ENCODE data around the gene GPATCH1. TPM values are rescaled to one million over a fixed set of nuclear protein-coding genes. Genes with fewer than 3 reads are reported as not detected.

Gene GPATCH1
- total and polyA plus RNA-seq, 9 of the 15 experiments (the other 6 are each of a cell fraction or from before 2014, with no cell fraction given) = 3.7 to 9.7 (median 7.7) TPM

- TF ChIP-seq ZBTB12 (CRISPR knock-in tag; IDR thresholded peaks at IDR 0.05) (0 out of 2 replicates have a peak, but pooled peaks have one; percentile 23), MYC (IDR thresholded peaks at IDR 0.05; ENCODE audit: low read depth, low read length) (no peak), MYC (CRISPR knock-in tag; IDR thresholded peaks at IDR 0.05; ENCODE audit: borderline replicate concordance, low read depth) (no peak), ZNF224 (CRISPR knock-in tag; IDR thresholded peaks at IDR 0.05) (no peak), NFXL1 (CRISPR knock-in tag; IDR thresholded peaks at IDR 0.05) (no peak), GTF2A2 (tag; IDR thresholded peaks at IDR 0.05) (no peak), ZNF780A (CRISPR knock-in tag; IDR thresholded peaks at IDR 0.05) (no peak), NUFIP1 (IDR thresholded peaks at IDR 0.05; ENCODE audit: partially characterized antibody) (no peak), RBM22 (IDR thresholded peaks at IDR 0.05; ENCODE audit: low read depth, low read length, poor library complexity, severe bottlenecking) (no peak), OTX1 (CRISPR knock-in tag; IDR thresholded peaks at IDR 0.05) (0 out of 2 replicates have a peak, but pooled peaks have one; percentile 30), ZBTB2 (IDR thresholded peaks at IDR 0.05) (peak; percentile 52; the same call in 1 of the 2 replicates), ZNF584 (CRISPR knock-in tag; IDR thresholded peaks at IDR 0.05; ENCODE audit: low read depth) (no peak), TAL1 (IDR thresholded peaks at IDR 0.05) (peak; percentile 97)
- TF ChIP-seq, protein P1, sequence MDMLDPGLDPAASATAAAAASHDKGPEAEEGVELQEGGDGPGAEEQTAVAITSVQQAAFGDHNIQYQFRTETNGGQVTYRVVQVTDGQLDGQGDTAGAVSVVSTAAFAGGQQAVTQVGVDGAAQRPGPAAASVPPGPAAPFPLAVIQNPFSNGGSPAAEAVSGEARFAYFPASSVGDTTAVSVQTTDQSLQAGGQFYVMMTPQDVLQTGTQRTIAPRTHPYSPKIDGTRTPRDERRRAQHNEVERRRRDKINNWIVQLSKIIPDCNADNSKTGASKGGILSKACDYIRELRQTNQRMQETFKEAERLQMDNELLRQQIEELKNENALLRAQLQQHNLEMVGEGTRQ (CRISPR knock-in tag; IDR thresholded peaks at IDR 0.05) = no peak
- TF ChIP-seq, protein P2, sequence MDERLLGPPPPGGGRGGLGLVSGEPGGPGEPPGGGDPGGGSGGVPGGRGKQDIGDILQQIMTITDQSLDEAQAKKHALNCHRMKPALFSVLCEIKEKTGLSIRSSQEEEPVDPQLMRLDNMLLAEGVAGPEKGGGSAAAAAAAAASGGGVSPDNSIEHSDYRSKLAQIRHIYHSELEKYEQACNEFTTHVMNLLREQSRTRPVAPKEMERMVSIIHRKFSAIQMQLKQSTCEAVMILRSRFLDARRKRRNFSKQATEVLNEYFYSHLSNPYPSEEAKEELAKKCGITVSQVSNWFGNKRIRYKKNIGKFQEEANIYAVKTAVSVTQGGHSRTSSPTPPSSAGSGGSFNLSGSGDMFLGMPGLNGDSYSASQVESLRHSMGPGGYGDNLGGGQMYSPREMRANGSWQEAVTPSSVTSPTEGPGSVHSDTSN (CRISPR knock-in tag; IDR thresholded peaks at IDR 0.05; ENCODE audit: low read depth) = no peak
- TF ChIP-seq, protein P2 (tag; conservative IDR thresholded peaks at IDR 0.05; ENCODE audit: low read depth) = peak; percentile 84
- TF ChIP-seq, protein P3, sequence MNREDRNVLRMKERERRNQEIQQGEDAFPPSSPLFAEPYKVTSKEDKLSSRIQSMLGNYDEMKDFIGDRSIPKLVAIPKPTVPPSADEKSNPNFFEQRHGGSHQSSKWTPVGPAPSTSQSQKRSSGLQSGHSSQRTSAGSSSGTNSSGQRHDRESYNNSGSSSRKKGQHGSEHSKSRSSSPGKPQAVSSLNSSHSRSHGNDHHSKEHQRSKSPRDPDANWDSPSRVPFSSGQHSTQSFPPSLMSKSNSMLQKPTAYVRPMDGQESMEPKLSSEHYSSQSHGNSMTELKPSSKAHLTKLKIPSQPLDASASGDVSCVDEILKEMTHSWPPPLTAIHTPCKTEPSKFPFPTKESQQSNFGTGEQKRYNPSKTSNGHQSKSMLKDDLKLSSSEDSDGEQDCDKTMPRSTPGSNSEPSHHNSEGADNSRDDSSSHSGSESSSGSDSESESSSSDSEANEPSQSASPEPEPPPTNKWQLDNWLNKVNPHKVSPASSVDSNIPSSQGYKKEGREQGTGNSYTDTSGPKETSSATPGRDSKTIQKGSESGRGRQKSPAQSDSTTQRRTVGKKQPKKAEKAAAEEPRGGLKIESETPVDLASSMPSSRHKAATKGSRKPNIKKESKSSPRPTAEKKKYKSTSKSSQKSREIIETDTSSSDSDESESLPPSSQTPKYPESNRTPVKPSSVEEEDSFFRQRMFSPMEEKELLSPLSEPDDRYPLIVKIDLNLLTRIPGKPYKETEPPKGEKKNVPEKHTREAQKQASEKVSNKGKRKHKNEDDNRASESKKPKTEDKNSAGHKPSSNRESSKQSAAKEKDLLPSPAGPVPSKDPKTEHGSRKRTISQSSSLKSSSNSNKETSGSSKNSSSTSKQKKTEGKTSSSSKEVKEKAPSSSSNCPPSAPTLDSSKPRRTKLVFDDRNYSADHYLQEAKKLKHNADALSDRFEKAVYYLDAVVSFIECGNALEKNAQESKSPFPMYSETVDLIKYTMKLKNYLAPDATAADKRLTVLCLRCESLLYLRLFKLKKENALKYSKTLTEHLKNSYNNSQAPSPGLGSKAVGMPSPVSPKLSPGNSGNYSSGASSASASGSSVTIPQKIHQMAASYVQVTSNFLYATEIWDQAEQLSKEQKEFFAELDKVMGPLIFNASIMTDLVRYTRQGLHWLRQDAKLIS (CRISPR knock-in tag; IDR thresholded peaks at IDR 0.05) = 0 out of 2 replicates have a peak, but pooled peaks have one; percentile 17
Observed at GRCh38 chr19:33124207-33125098, 43.5 kb downstream of the GPATCH1 start (continued).

All from K562 (cell line).